Myometrial cell (primary cell): Measurements from ENCODE around the gene ZNF341. TPM values are rescaled to one million over a fixed set of nuclear protein-coding genes. Genes with fewer than 3 reads are reported as not detected.

Experiments
- total RNA-seq: library from RNA; depleted of rRNA; stranded (reverse); fragments of >200 nt; gene quantifications from 2 replicates; pipeline ENCODE4 v1.2.3, GENCODE V29; 2015

The ZNF341 gene
- total RNA-seq, result 1.1 and 2.9 TPM in 2 replicates

DNA sequence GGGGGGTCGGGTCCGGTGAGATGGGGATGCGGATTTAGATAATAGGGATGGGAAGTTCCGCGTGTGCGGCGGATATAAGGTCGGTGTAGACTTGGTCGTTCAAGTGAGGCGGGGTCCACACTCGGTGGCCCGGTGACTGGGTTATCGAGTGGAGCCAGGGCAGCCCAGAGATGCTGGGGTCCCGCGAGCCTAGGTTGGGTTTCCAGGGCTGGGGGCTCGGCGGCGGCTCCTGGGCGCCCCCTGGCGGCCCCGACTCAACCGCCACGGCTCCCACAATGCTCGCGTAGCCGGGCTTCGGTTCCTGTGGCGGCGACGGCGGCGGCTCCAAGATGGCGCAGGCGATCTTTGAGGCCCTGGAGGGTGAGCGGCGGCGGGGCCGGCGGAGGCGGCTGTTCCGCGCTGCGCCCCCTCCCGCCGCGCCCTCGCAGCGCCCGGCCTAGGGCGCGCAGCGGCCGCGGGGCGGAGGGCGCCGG, at the start of gene ZNF341:
TSS of gene ZNF341 (plus strand) at position 304 of the 473 bp plus-strand sequence. CDS start at position 330, 26 bp downstream.

DNA sequence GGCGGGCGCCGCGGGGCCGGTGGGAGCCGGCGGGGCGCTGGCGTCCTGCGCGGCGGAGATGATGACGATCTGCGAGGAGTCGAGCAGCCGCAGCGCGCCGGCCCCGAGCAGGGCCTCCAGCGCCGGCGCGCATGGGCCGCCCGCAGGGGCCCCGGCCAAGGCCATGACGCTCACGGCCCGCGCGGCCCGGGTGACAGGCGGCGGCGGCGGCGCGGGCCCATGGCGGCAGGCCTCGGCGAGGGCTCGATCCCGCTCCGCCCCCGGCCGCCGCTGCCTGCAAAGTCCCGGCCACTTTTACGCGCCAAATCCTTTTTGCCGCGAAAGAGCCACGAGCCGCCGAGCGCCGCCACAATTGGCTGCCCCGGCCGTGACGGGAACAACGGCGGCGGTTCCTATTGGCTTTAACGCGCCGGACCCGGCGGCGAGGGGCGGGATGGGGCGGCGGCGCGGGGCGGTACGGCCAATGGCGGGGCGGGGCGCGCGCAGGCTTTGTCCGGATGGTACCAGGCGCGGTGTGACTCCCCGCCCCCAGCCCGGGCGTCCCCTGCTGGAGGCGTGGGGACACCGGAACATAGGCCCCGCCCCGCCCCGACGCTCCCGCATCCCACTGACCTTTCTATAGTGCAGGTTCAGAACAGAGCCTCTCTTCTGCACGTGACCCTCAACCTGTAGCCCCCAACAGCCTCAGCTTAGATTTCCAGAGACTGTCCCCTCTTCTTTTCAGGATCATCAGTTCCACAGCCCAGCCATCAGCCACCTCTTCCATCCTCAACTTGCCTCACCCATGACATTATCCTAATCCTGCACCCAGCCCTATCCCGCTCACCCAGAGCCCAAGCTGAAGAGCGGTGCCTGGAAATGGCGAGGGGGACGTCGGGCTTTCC, 45.5 kb upstream of the ZNF341 start, which contains the start of gene E2F1:
TSS of gene E2F1 (minus strand) at position 286 of the 884 bp plus-strand sequence. CDS start at position 165, 121 bp downstream.

DNA sequence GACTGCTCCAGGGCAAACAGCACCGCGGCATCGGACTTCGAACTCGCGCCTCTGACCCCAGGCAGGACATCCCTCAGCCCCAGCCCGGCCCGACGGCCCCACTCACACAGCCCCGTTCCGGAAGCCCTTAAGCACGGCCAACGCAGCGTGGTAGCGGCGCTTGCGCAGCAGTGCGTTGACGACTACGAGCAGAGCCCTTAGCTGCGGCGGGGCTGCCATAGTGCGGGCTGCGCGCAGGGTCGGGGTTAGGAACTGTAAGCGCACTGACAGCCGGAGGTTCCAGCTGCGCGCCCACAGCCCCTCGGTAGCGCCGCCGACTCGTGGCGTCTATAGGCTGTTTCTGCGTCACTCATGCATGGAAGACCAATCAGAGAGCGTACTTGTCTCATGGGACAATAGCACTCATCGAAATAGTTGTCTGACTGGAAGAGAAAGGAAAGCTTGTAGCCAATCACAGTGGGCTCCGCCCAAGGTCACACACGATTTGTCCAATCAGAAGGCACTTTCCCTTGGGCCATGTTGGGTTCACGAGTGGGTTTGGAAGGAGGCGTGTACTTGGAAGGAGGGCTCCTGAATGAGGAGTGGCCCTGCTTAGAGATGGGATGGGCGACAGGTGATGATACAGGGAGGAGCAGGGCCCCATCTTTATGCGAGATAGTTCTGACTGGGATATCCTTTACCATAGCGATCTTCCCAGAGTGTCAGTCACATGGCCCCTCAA, 11.6 kb upstream of the ZNF341 start, which contains the start of gene PXMP4:
TSS of gene PXMP4 (minus strand) at position 322 of the 721 bp plus-strand sequence. CDS start at position 219, 103 bp downstream.

DNA sequence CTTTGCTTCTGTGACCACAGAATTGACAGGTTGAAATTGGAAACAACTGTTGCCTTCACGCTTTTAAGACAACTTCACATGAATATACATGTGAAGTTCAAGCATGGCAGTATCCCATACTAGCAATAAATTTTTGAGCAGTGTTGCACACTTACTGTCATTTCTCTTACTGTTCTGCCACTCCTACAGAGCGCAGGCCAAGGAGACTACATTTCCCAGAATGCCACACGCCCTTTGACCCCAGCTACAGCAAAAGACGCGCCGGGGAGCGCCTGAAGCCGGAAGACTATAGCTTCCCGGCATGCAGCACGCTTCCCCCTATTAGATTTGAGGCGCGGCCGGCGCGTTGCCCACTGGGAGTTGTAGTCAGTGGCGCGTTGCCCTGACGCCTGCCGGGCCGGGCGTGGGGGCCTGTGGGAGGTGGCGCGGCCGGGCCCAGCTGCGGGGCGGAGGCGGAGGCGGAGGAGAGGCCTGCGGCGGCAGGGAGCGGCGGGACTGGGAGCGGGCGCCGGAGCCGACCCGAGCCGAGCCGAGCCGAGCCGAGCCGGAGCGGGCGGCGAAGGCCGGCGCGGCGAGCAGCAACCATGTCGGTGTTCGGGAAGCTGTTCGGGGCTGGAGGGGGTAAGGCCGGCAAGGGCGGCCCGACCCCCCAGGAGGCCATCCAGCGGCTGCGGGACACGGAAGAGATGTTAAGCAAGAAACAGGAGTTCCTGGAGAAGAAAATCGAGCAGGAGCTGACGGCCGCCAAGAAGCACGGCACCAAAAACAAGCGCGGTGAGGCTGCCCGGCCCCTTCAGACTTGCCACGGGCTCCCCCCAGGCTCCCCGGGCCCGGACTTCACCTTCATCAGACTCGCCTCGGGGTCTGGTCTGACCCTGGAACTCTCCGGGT, 79.3 kb downstream of the ZNF341 start, which contains the start of gene CHMP4B:
TSS of gene CHMP4B (plus strand) at position 464 of the 891 bp plus-strand sequence. CDS start at position 585, 121 bp downstream.

Other genes with a start within 250 kb of the ZNF341 start
- 2.6 and 3.5 TPM in 2 replicates for gene CBFA2T2, start 241.9 kb upstream of the ZNF341 start, total RNA-seq
- 0.18 TPM in 1 of 2 replicates, not detected in the other for gene C20orf144, start 69.7 kb upstream of the ZNF341 start, total RNA-seq
- 2.3 and 3.2 TPM in 2 replicates for gene ACTL10, start 65.1 kb upstream of the ZNF341 start, total RNA-seq
- gene NECAB3, start 57.6 kb upstream of the ZNF341 start, total RNA-seq, result 22.9 and 77.3 TPM in 2 replicates
- 7.4 and 7.5 TPM in 2 replicates for gene E2F1, start 45.6 kb upstream of the ZNF341 start, total RNA-seq
- 6.3 and 9.4 TPM in 2 replicates for gene PXMP4, start 11.7 kb upstream of the ZNF341 start, total RNA-seq
- 41.8 and 43.2 TPM in 2 replicates for gene CHMP4B, start 79.4 kb downstream of the ZNF341 start, total RNA-seq